Umbilical cord (tissue), 2 donors: Measurements from ENCODE around the gene PER1. TPM values are rescaled to one million over a fixed set of nuclear protein-coding genes. Genes with fewer than 3 reads are reported as not detected.

Experiments
- DNase-seq: peaks from one replicate; pipeline ENCODE4 v3.0.0-alpha.2; 2015; ENCODE audit warnings: low spot score
- total RNA-seq: library from RNA; depleted of rRNA; stranded (reverse); fragments of >200 nt; gene quantifications from one replicate; pipeline ENCODE4 v1.2.3, GENCODE V29; 2014; ENCODE audit warnings: low replicate concordance; ENCODE audit not compliant: insufficient read depth

The PER1 gene
- total RNA-seq, 1 donor from 2014 or later: 26.7 TPM

- peak; percentile 98 for DNase-seq
These were observed 1.3 kb upstream of the PER1 start for GRCh38 chr17:8153525-8153956.

- DNase-seq: no peak
These were observed 837 bp upstream of the PER1 start for GRCh38 chr17:8153031-8153451.

- peak; percentile 81 for DNase-seq
These were observed 528 bp downstream of the PER1 start for GRCh38 chr17:8151641-8152111.

GRCh38 chr17:8151120-8151640 lies 1.0 kb downstream of the PER1 start:
- peak; percentile 94 for DNase-seq

- peak; percentile 36 for DNase-seq
These were observed 1.7 kb downstream of the PER1 start for GRCh38 chr17:8150194-8151119.

GRCh38 chr17:8149419-8150193 lies 2.6 kb downstream of the PER1 start:
- no peak for DNase-seq

- DNase-seq: no peak
These were observed 3.6 kb downstream of the PER1 start for GRCh38 chr17:8148560-8148959.

- DNase-seq: no peak
These were observed 4.3 kb downstream of the PER1 start for GRCh38 chr17:8147805-8148404.

GRCh38 chr17:8147141-8147804 lies 4.9 kb downstream of the PER1 start:
- no peak for DNase-seq

- no peak for DNase-seq
These were observed 5.6 kb downstream of the PER1 start for GRCh38 chr17:8146381-8147140.

- DNase-seq: no peak
These were observed 6.4 kb downstream of the PER1 start for GRCh38 chr17:8145811-8146210.

- DNase-seq: no peak
These were observed 7.6 kb downstream of the PER1 start for GRCh38 chr17:8144401-8145231.

GRCh38 chr17:8143581-8144400 lies 8.4 kb downstream of the PER1 start:
- no peak for DNase-seq

GRCh38 chr17:8142887-8143580 lies 9.2 kb downstream of the PER1 start:
- DNase-seq: no peak

- DNase-seq: no peak
These were observed 9.9 kb downstream of the PER1 start for GRCh38 chr17:8142158-8142886.

GRCh38 chr17:8141741-8142140 lies 10.5 kb downstream of the PER1 start:
- no peak for DNase-seq

- DNase-seq: no peak
These were observed 11.2 kb downstream of the PER1 start for GRCh38 chr17:8141045-8141444.
